Panc1 (cell line): ENCODE results near the gene FUBP3. TPM values are rescaled to one million over a fixed set of nuclear protein-coding genes. Genes with fewer than 3 reads are reported as not detected.
A peak's percentile ranks its signal among the peaks of the same experiment; 100 is the strongest.

ENCODE experiments used
- ATAC-seq: fragments of 200-7000 bp; cut with Tn5 transposase; 2 replicates; pipeline ENCODE4 v1.9.1; 2020; ENCODE audit warnings: mild to moderate bottlenecking, moderate library complexity
- BruUV-seq: library from RNA; stranded (reverse); fragments of 400-500 nt; replicated peaks from 2 replicates; lab custom pipeline; 2021; lab: Mats Ljungman, UMichigan
- CTCF ChIA-PET: fragments of 300-600 bp; sonication (Branson Sonifier 250); formaldehyde crosslinking; loops from one replicate; lab custom pipeline; 2022; ENCODE audit warnings: antibody characterized with exemption; lab: Charles Lee
- POLR2A ChIA-PET: fragments of 300-600 bp; sonication (Branson Sonifier 250); formaldehyde crosslinking; loops from one replicate; lab custom pipeline; 2022; ENCODE audit warnings: antibody characterized with exemption; lab: Charles Lee
- DNase-seq: peaks from one replicate; pipeline ENCODE4 v3.0.0-alpha.2; 2010; ENCODE audit warnings: low read depth, low spot score
- H3K27ac ChIP-seq: 2 replicates; pipeline ENCODE4 v1.5.1; 2011; ENCODE audit warnings: mild to moderate bottlenecking, low read length, inconsistent platforms
- H3K27me3 ChIP-seq: fragments of 200-500 bp; sonication (Bioruptor generic); 2 replicates; pipeline ENCODE4 v1.6.0; 2014; ENCODE audit warnings: low read length, inconsistent platforms; ENCODE audit not compliant: control insufficient read depth, insufficient read depth
- H3K36me3 ChIP-seq: fragments of 200-500 bp; sonication (Bioruptor generic); 2 replicates; pipeline ENCODE4 v1.5.1; 2014; ENCODE audit warnings: inconsistent platforms, mild to moderate bottlenecking, low read length, moderate library complexity; ENCODE audit not compliant: control insufficient read depth, insufficient read depth
- H3K4me1 ChIP-seq: 2 replicates; pipeline ENCODE4 v1.5.1; 2011; ENCODE audit warnings: inconsistent platforms, mild to moderate bottlenecking, low read length, moderate library complexity; ENCODE audit not compliant: control insufficient read depth, insufficient read depth
- H3K4me3 ChIP-seq, 2 experiments: 2 replicates each; pipeline ENCODE4 v1.5.1; 2011 to 2012; ENCODE audit warnings: low read depth in 2 of 2, low read length in 2 of 2, mild to moderate bottlenecking in 2 of 2, inconsistent platforms in 1 of 2, moderate library complexity in 1 of 2
- H3K9me3 ChIP-seq: fragments of 200-500 bp; sonication (Bioruptor generic); 2 replicates; pipeline ENCODE4 v1.5.1; 2014; ENCODE audit warnings: low read depth, mild to moderate bottlenecking, inconsistent platforms, low read length, moderate library complexity; ENCODE audit not compliant: control insufficient read depth, insufficient read depth
- CTCF ChIP-seq: fragments of 450-650 bp; IDR thresholded peaks from 2 replicates; pipeline ENCODE4 v1.5.1; 2017; ENCODE audit warnings: mild to moderate bottlenecking
- POLR2AphosphoS5 ChIP-seq: IDR thresholded peaks from 2 replicates; pipeline ENCODE4 v1.6.1; 2012; ENCODE audit warnings: mild to moderate bottlenecking, low read depth, low read length, moderate library complexity
- SIN3A ChIP-seq: IDR thresholded peaks from 2 replicates; pipeline ENCODE4 v1.6.1; 2012; ENCODE audit warnings: low read depth, mild to moderate bottlenecking, low read length, moderate library complexity, borderline replicate concordance; ENCODE audit not compliant: insufficient read depth
- TCF7L2 ChIP-seq: IDR thresholded peaks from 2 replicates; pipeline ENCODE4 v1.6.1; 2011; ENCODE audit warnings: mild to moderate bottlenecking, low read depth, low read length, inconsistent platforms
- in situ Hi-C: cut with HindIII; loops from 2 replicates; pipeline ENCODE4 v1.10.0; 2016; ENCODE audit warnings: low sequenced_read_pairs, low pct_unique_long_range_greater_than_20kb
- intact Hi-C: fragments of 100-400 bp; cut with micrococcal nuclease; formaldehyde crosslinking; loops from one replicate; pipeline ENCODE4 v1.10.0; 2022; ENCODE audit not compliant: unreplicated experiment
- total RNA-seq: library from RNA; stranded (reverse); gene quantifications from one replicate; pipeline ENCODE4 v1.2.1, GENCODE V29; 2021; ENCODE audit not compliant: unreplicated experiment
- TF ChIP-seq, protein P1 (sequence below), 2 experiments: IDR thresholded peaks; 2 replicates each; pipeline ENCODE4 v1.6.1; 2011 to 2012; ENCODE audit warnings: low read depth in 2 of 2, control low read depth in 1 of 2, low read length in 1 of 2, mild to moderate bottlenecking in 1 of 2, moderate library complexity in 1 of 2; ENCODE audit not compliant: insufficient read depth in 1 of 2

Gene FUBP3
- total RNA-seq, 1 experiment from 2014 or later = 46.6 TPM

DNA sequence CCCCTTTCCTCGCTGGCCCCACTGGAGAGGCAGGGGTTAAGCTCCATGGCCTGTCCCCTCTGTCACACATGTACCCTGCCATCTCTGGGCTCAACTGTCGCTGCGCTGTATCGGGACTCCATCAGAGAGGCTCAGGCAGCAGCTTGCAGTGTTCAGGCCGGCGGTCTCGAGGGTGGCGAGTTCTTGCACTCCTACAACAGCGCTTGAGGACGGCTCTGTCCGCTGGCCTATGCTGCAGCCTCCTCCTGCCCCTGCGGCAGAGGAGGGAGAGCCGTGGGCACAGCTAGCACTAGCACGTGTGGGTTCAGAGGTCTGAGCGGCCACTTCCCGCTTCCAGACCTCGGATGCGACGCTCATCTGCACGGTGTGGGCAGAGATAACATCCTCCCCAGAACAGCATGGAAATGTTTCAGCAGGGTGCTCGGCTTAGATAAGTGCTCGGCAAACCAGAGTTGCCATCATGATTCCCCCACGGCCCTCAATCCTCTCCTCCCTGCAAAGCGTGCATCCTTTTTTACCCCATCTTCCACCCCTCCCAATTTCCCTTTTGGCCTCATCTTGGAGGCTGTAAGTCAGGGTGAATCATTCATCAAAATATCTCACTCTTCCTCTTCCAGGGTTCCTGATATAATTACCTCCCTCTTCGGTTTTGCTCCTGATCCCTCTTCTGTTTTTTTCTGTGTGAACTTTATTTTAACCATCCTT, 41.9 kb upstream of the FUBP3 start:
- no TSS peak for BruUV-seq
- H3K4me3 ChIP-seq = no peak overlapping the region
- TF ChIP-seq SIN3A (no peak), POLR2AphosphoS5 (no peak), CTCF (no peak), TCF7L2 (no peak)
- TF ChIP-seq, protein P1, sequence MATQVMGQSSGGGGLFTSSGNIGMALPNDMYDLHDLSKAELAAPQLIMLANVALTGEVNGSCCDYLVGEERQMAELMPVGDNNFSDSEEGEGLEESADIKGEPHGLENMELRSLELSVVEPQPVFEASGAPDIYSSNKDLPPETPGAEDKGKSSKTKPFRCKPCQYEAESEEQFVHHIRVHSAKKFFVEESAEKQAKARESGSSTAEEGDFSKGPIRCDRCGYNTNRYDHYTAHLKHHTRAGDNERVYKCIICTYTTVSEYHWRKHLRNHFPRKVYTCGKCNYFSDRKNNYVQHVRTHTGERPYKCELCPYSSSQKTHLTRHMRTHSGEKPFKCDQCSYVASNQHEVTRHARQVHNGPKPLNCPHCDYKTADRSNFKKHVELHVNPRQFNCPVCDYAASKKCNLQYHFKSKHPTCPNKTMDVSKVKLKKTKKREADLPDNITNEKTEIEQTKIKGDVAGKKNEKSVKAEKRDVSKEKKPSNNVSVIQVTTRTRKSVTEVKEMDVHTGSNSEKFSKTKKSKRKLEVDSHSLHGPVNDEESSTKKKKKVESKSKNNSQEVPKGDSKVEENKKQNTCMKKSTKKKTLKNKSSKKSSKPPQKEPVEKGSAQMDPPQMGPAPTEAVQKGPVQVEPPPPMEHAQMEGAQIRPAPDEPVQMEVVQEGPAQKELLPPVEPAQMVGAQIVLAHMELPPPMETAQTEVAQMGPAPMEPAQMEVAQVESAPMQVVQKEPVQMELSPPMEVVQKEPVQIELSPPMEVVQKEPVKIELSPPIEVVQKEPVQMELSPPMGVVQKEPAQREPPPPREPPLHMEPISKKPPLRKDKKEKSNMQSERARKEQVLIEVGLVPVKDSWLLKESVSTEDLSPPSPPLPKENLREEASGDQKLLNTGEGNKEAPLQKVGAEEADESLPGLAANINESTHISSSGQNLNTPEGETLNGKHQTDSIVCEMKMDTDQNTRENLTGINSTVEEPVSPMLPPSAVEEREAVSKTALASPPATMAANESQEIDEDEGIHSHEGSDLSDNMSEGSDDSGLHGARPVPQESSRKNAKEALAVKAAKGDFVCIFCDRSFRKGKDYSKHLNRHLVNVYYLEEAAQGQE (IDR thresholded peaks at IDR 0.05; ENCODE audit: insufficient read depth in 1 of 2, low read depth in 2 of 2, low read length in 1 of 2) = no peak
- H3K27ac ChIP-seq = no peak overlapping the region
- in situ Hi-C loops (no loop called here), intact Hi-C loops (no loop called here)
- no peaks in the 10 kb centered on the region for H3K27me3 ChIP-seq
- ATAC-seq (peak; percentile 37; the same call in 1 of the 2 replicates), DNase-seq (no peak)
- POLR2A ChIA-PET = no interaction called here
- no peaks in the 10 kb centered on the region for H3K9me3 ChIP-seq
- CTCF ChIA-PET = no interaction called here
- H3K36me3 ChIP-seq = no peaks in the 10 kb centered on the region
- H3K4me1 ChIP-seq = no peaks in the 10 kb centered on the region; the same call in 1 of the 2 replicates

DNA sequence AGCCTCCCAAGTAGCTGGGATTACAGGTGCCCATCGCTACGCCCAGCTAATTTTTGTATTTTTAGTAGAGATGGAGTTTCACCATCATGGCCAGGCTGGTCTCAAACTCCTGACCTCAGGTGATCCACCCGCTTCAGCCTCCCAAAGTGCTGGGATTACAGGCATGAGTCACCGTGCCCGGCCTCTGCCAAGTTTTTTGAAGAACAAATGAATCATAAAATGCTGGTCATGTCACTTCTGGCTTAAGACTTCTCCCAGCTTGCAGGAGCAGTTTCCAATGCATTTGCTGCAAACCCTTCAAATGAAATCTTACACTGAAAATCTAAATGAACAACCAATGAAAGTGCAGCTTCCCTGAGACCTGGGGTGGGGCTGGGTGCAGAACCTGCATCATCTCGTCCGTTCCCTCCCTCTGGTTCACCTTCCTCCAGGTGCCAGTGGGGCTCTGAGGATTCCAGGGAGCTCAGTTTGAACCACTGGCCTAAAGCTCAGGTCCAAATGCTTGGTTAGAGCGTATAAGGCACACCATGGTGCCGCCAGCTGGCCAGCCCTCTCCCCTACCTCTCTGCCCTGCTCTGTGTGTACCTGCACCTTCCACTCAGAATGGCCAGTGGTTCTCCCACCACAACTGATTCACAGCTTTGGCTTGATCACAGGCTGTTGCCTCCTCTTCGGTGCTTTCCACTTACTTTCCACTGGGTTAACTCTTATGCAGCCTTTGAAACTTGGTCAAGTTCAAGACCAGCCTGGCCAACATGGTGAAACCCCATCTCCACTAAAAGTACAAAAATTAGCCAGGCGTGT, 39.8 kb upstream of the FUBP3 start:
- ChIA-PET POLR2A (no interaction called here), CTCF (no interaction called here)
- TF ChIP-seq SIN3A = no peak
- TF ChIP-seq, protein P1 (IDR thresholded peaks at IDR 0.05; ENCODE audit: insufficient read depth in 1 of 2, low read depth in 2 of 2, low read length in 1 of 2) = no peak
- TF ChIP-seq POLR2AphosphoS5 = no peak
- no peak for TF ChIP-seq CTCF
- no peak for TF ChIP-seq TCF7L2
- Histone ChIP-seq H3K36me3 (no peaks in the 10 kb centered on the region), H3K9me3 (no peaks in the 10 kb centered on the region), H3K27me3 (no peaks in the 10 kb centered on the region), H3K4me1 (no peaks in the 10 kb centered on the region), H3K4me3 (no peak overlapping the region), H3K27ac (no peak overlapping the region)
- ATAC-seq (no peak; the same call in 1 of the 2 replicates), DNase-seq (no peak)
- BruUV-seq = no TSS peak
- intact Hi-C loops = no loop called here
- in situ Hi-C loops = no loop called here
